GM18951 (cell line): ENCODE measurements around the gene GAL3ST2.
A peak's percentile ranks its signal among the peaks of the same experiment; 100 is the strongest.
"Not testable (repeated sequence)": the region's sequence is repeated elsewhere in the genome, so short reads cannot be mapped to it uniquely, and the experiment has no call there.

ENCODE experiments used
- POLR2A ChIP-seq: IDR thresholded peaks from 4 replicates; pipeline ENCODE4 v1.6.1; 2011; ENCODE audit warnings: mild to moderate bottlenecking; ENCODE audit not compliant: insufficient read length, insufficient read depth; ENCODE audit errors: extremely low read depth
- in situ Hi-C: fragments of 300-500 bp; cut with MboI; formaldehyde crosslinking; loops from one replicate; pipeline ENCODE4 v1.12.0; 2022; ENCODE audit warnings: low sequenced_read_pairs, mixed read lengths, inconsistent platforms; ENCODE audit not compliant: unreplicated experiment

GAL3ST2 gene

GRCh38 chr2:241798081-241798630 lies 21.5 kb downstream of the GAL3ST2 start:
- TF ChIP-seq POLR2A: no peak
- in situ Hi-C loops: no loop called here

DNA sequence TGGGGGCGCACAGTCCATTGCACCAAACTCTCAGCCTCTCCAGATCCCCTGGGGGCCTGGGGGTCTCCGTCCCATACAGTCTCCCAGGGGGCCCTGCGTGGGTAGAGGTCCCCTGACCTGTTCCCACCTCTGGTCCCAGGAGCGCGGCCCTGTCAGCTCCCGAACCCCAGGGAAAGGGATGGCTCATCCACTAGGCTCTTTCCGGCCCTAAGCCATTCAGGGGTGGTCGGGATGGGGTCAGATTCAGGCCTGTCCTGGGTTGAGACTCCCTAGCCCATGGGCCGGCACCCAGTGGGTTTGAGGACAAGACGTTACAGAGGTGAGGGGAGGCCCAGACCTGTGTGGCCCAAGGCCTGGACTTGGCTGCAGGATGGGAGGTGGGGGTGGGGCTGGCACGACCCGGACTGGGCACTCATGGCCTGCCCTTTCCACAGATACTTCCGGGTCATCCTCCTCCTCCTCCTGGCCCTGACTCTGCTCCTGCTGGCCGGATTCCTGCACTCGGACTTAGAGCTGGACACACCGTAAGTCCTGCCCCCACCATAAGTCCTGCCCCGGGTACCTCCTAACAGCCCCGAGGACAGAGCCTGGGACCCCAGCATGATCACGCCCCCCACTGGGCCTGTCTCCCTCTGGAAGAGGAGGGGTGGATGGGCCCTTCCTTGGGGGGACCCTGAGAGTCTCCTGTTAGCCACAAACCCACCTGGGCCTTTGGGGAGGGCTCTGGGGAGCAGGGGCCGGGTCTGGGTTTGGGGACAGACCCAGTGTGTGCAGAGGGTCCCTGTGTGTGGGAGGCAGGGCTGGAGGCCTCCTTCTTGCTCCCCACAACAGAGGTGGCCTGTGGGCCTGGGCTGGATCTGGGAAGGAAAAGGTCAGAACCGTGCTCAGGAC lies 22.3 kb downstream of the GAL3ST2 start:
- in situ Hi-C loops: no loop called here
- TF ChIP-seq POLR2A: no peak

GRCh38 chr2:241799522-241800197 lies 23.0 kb downstream of the GAL3ST2 start:
- no peak for TF ChIP-seq POLR2A
- in situ Hi-C loops: no loop called here

- in situ Hi-C loops: not testable (repeated sequence)
Measured at GRCh38 chr2:241800198-241800903, 23.7 kb downstream of the GAL3ST2 start.

DNA sequence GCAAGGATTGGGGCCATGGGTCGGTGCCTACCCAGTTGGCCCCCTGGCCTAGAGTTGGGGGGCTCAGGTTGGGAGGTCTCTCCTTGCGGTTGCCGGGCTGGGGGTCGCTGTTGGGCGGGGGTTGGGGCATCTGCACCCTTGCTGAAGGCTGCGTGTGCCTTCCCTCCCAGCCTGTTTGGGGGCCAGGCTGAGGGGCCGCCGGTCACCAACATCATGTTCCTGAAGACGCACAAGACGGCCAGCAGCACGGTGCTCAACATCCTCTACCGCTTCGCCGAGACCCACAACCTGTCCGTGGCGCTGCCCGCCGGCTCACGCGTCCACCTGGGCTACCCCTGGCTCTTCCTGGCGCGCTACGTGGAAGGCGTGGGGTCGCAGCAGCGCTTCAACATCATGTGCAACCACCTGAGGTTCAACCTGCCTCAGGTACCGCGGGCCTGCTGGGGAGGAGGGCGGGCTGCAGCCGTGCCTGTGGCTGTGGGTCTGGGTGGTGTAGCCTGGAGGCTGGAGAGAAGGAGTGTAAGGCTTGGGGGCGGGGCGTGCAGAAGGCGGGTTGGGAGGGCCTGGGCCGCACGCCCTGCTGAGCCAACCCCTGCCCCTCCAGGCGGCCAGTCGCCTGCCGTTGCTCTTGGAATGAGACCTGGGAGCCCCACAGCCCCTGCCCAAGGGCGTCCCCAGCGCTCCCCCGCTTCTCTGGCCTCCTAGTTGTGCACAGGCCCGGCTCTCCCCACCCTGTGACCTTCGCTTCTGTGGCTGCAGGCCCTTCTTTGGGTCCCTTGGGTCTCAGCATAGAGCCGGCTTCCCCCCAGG lies 25.2 kb downstream of the GAL3ST2 start:
- TF ChIP-seq POLR2A: no peak
- in situ Hi-C loops: no loop called here

GRCh38 chr2:241802421-241803318 lies 26.0 kb downstream of the GAL3ST2 start:
- in situ Hi-C loops: no loop called here
- no peak for TF ChIP-seq POLR2A

GRCh38 chr2:241803387-241804325 lies 27.0 kb downstream of the GAL3ST2 start:
- in situ Hi-C loops: no loop called here
- peak; percentile 52 for TF ChIP-seq POLR2A

DNA sequence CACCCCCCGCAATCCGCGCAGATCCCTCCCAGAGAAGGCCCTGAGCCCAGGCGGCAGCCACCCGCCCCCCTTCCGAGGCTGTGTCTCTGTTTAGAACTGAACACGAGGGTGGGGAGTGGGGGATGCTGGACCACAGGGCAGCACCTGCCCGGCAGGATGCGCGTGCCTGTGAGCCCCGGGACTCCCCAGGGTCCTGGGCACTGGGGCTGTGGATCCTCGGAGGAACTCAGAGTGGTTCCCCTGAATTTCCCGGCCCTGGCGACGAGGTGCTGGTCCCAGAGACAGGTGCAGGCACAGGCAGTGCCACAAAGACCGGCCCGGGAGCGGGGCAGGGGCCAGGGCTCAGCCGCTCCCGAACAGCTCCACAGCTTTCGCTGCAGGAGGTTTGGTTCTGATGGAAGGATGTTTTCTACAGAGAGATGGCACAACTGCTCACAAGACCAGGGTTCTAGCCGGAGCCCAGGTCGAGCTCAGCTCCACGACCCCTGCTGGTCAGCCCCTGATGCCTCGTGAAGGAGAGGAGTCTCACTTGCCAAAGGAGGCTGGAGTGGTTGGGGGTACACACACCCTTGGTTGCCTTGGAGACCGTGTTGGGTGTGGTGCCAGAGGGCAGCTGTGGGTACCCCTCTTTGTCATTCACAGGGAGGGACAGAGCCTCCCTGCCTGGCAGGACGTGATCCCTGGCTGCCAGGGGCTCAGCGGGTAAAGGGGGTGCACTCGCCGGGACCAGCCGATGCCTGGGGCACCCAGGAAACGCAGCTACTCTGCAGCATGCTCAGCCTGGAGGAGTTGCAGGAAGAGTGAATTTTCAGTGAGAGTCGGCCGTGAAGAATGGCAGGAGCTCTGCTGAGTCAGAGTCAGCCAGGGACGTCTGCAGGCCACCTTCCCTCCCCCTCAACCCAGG lies 28.0 kb downstream of the GAL3ST2 start:
- TF ChIP-seq POLR2A: no peak
- in situ Hi-C loops: no loop called here

DNA sequence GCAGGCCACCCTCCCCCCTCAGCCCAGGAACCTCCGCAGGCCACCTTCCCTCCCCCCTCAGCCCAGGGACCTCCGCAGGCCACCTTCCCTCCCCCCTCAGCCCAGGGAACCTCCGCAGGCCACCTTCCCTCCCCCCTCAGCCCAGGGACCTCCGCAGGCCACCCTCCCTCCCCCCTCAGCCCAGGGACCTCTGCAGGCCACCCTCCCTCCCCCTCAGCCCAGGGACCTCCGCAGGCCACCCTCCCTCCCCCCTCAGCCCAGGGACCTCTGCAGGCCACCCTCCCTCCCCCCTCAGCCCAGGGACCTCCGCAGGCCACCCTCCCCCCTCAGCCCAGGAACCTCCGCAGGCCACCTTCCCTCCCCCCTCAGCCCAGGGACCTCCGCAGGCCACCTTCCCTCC lies 29.6 kb downstream of the GAL3ST2 start:
- in situ Hi-C loops: not testable (repeated sequence)
